Dermis blood vessel endothelial cell (primary cell): ENCODE measurements around the gene UBE2N. TPM values are rescaled to one million over a fixed set of nuclear protein-coding genes. Genes with fewer than 3 reads are reported as not detected.
A peak's percentile ranks its signal among the peaks of the same experiment; 100 is the strongest.
"Not testable (repeated sequence)": the region's sequence is repeated elsewhere in the genome, so short reads cannot be mapped to it uniquely, and the experiment has no call there.

Source experiments
- DNase-seq: peaks from one replicate; pipeline ENCODE4 v3.0.0; 2010
- total RNA-seq: library from RNA; depleted of rRNA; stranded (reverse); fragments of >200 nt; gene quantifications from 2 replicates; pipeline ENCODE4 v1.2.3, GENCODE V29; 2014

The UBE2N gene
- total RNA-seq, 1 donor from 2014 or later: 53.9 TPM

DNA sequence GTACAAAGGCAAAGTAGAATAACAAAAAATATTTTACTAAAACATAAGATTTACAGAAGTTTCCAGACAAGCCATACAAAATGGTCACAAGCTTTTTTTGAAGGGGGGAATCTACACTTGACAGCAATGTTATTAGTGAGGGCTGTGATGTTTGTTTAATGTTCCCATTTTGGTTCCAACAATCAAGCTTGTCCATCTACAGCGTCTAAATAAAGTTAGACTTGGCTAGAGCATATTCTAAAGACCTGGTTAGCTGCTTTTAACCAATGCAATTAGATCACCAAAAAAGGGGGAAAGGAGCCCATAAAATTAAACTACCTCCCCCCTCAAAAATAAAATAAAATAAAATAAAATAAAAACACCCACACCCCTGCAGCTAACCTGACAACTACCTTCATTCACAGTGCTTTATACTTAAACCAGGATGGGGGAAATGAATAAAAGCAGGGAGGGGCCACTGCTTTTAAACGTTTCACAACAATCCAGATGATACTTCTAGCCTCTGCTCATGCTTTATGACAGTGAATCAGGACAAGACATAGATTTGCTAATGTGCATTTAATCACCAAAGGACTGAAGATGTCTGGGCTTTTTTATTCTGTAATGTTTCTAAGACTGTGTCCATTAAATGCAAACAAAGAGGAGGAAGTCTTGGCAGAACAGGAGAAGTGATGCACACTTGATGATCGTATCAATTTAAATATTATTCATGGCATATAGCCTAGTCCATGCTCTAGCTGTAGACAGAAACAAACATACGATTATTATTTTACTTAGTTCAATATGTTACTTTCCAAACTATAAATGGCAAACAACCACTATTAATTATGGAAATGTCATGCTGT is 32.2 kb downstream of the UBE2N start:
- not testable (repeated sequence) for DNase-seq

DNA sequence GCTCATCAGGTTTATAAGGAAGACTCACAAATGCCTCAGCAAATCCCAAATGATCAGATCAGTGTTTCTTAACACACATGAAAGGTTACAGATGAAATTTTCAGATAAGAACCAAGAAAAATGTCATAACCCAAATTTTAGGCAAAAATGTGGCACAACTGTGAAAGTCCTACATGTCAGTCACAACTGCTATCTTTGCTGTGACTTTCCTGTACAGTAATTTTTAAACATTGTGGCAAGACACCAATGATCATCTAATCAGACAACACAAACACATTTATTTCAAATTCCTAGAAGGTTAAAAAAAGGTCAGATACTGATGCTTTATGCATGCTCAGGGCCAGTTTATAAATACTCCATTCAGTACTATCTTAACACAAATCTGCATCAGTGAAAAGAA is 32.9 kb downstream of the UBE2N start:
- DNase-seq: no peak

DNA sequence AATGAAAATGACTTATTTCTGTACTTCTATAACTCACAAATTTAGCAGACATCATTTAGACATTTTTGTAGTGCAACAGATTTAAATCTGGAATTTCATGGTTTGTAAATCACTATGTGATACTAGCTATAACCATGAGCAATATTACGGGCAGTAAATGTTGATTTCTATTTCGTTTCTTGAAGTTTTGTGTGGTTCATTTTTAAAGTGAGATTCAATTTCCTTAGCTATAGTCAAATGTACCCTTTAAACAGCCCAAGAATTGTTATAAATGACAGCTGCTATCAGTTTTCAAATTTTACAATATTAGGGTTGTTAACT is 33.8 kb downstream of the UBE2N start:
- no peak for DNase-seq

DNA sequence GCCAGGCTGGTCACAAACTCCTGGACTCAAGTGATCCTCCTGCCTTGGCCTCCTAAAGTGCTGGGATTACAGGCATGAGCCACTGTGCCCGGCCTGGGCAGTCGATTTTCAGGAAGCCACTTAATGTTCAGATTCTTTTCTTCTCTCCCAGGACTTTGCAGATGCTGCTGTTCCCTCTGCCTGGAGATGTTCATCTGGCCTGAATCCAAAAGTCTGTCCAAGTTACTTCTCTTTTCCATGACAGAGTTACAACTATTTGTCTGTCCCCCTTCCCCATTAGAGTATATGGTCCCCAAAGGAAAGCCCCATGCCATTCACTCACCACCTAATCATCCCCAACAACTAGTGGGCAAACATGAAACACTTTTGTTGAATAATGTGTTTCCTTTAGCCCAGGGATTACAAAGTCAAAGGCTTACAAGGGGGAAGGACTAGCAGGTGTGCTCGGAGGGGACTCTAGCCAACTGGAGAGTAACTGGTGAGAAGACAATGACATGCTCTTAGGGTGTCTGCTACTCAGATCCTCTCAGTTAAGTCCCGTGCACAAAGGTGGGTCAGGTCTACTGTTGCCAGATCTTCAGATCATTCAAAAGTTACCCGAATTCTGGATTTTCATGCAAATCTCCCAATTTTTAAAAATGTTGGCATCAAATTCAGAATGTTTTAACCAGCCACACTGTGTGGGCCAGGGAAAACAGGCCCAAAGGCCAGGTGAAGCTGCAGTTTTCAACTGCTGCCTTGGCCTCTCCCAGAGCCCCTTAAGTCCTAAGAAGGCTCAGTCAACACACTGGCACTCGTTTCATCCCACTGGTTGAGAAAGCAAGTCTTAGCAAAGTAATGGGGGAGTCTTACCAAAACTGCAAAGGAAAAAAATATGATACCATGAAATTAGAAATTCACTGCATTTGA is 34.4 kb downstream of the UBE2N start:
- DNase-seq: no peak

DNA sequence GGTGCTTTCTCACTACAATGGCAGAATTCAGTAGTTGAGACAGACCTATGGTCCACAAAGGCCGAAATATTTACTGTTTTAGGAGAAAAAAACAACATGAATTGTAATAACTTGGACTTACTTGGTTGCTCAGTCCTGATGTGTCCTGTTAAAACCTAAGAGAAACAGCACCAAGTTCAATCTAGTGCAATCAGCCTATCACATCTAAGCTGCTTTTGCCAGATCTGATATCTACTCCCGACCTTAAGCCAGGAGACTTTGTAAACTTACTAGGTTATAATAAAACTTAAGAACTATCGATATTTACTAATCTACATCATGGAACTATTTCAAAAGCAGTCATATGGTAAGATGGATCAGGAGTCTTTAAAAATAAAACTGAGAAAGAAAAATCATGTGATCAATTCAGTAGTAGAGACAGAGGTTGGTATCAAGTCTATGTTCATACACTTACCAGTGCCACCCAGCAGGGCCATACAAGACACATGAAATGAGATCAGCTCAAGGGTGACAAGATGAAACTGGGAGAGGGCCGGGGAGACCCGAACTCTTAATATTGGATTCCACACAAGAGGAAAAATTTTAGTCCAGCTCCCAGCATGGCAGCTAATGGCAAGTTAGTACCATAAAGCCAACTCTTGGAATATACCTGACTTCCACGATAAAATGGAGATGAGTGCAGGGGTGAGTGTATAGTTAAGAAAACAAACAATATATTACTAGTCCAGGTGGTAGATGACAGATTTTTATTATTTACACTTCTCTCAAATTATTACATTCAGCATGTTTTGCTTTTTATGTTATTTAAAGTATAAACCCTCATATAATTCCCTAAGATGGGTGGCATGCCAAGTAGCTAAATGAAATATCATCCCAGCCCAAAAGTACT is 36.5 kb downstream of the UBE2N start:
- no peak for DNase-seq

DNA sequence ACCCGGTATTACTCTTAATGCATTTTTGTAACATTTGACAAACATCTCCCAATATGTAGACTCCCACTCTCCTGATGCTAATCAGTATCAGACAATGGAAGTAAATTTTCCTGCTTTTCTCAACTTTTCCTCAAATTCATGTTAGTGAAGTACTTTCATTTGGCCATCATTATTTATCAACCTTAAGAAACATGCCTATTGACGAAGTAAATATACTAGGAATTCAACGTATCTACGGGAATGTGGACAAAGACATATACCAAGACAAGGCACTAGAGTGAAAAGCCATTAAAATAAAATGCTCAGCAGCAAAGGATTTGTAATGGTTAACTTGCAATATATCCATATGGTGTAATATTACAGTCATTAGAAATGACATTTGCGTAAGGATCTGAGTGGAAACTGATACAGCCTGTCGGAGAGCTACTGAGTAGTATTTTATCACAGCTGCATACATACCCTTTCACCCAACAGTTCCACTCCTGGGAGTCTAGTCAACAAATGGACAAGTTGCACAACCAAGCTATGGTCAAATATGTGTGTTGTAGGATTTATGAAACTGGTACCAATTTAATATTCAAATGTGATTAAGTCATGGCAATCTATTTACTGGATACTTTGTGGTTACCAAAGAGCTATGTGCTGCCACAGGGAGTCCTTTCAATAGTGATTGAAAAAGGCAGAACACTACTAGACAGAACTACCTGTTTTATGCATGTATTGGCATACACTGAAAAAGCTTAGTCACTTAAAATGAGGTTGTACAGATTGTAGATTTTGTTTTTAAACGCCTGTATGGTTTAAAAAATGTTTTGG is 37.6 kb downstream of the UBE2N start:
- DNase-seq: no peak

DNA sequence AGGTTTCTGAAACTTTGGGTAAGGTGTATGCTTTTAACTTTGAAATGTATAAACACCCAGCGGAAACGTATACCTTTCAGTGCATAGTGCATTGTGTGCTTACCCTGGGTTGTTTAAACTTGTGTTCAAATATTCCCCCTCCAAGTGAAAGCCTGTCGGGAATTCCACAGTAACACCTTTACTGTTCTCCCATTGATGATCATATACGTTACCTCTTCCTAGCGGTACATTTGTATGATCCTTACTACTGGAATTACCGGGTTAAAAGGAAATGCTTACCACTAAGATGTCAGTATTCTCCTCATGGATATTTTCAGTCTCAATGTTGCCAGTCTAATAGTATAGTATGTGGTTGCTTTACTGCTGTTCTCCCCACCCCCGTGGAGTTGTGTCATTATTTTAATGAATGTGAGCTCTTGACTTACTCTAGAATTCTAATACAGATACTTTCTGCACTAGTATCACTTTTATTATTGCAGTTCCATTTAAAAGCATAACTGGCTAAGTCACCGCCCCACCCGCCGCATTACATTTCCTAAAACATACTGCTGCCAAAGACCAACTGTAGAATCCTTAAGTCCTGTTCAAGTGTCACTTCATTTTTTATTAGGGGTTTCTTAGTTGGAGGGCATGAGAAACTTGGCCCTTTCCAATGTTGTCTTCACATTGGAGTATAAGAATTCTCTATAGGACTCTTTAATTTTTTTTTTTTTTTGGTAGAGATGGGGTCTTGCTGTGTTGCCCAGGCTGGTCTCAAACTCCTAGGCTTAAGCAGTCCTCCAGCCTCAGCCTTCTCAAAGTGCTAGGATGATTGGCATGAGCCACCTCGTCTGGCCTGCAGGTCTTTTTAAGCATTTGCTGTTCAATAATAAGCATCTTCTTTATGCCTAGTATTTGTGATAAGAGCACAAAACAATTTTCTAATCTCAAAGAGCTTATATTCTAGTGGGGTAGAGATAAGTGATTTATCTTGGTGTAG is 39.1 kb downstream of the UBE2N start:
- no peak for DNase-seq

DNA sequence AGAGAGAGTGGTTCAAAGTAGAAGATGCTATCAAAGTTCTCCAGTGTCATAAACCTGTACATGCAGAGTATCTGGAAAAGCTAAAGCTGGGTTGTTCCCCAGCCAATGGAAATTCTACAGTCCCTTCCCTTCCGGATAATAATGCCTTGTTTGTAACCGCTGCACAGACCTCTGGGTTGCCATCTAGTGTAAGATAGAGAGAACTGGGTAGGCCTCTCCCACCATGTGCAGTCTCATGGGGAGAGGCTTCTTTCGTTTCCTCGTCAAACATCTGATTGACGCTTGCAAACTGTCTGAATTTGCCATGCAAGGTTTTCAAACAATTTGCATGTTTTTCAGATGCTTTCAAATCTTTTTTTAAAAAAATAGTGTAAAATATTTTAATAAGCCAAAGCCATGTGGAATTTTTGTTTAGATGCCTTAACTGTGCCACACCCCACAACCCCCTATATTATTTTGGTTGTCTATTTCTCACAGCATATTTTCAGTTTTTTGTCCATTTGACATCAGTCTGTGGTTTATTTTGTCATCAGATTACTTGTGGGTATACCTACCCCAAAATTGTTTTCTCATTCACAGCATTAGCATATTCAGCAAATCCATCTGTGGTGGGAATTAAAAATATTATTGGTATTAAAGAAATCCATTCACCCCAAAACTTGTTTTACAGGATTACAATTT is 42.4 kb downstream of the UBE2N start:
- not testable (repeated sequence) for DNase-seq

DNA sequence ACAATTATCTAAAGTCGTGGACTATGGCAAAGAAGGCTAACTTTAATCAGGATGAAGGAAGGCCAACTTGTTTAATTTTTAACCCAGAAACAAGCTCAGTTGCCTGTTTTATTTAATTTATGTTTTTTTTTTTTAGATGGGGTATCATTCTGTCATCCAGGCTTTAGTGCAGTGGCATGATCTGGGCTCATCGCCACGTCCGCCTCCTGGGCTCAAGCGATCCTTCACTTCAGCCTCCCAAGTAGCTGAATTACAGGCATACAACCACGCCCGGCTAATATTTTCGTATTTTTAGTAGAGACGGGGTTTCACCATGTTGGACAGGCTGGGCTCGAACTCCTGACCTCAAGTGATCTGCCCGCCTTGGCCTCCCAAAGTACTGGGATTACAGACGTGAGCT is 44.3 kb downstream of the UBE2N start:
- DNase-seq: no peak

DNA sequence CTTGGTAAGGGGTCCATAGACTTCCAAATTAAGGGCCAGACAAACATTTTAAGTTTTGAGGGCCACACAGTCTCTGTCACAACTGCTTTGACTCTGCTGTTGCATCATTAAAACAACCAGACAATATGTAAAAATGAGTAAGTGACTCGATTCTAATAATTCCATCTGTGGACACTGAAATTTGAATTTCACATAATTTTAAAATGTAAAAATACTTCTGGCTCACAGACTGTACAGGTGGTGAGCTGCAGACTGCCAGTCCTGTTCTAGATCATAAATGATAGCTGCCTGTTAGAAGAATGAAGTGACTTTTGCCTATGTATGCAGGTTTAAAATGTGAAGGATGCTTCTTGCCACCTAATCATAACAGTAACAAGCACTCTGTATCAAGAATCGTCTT is 48.3 kb downstream of the UBE2N start:
- DNase-seq: no peak

DNA sequence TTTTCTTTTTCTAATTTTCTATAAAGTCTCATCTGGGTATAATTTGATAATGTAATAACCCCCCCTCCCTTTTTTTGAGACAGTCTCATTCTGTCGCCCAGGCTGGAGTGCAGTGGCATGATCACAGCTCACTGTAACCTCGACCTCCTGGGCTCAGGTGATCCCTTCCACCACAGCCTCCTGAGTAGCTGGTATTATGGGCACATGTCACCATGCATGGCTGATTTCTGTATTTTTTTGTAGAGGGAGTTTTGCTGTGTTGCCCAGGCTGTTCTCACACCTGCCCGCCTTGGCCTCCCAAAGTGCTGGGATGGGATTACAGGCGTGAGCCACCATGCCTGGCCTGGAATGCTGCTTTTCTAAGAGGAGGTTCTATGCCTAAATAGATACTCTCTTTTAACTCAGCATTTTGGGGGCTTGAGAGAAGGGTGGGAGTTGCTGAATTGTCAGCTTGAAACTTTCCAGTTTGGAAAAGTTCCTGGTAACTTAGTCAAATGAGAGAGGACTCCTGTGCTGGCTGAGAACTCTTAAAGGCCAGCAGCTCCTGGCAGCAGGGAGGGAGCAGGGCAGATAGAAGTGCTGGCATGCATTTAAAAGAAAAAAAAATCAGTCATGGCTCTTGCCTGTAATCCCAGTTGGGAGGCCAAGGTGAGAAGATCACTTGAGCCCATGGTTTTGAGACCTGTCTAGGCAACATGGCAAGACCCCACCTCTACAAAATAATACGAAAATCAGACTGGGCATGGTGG is 51.0 kb downstream of the UBE2N start:
- DNase-seq: no peak

DNA sequence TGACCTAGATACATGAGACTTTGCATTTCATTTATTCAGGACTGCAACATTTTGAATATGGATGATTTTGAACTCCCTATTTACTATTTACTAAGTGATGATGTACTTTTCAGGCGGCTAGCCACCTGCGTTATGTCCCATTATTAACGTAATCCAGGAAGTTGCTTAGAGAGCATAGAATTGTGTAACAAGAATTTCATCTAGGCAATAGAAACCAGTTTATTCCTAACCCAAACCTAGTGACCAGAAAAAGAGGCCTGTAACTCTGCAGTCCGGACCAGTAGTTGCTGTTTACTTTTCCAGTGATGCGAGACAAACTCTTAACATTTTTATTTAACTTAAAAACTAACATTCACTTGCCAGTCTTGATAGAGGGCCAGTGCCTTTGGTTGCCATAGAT is 51.7 kb downstream of the UBE2N start:
- no peak for DNase-seq

DNA sequence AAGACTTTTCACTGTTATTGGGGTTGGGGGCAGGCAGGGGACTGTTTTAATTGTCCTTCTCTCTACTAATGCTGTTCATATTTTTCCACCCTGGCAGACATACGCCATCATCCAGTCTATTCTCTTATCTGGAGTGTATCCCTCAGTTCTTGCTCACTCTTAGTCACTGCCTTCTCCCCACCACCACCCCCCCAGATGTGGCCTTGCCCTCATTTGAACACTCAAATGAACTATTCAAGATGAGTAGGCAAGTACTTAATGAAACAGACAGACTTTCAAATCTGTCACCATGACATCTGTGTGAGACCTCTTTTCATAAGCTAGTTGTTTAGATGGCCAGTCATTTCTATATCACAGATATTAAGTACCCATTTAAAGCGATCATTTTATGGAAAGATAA is 54.0 kb downstream of the UBE2N start:
- DNase-seq: no peak

DNA sequence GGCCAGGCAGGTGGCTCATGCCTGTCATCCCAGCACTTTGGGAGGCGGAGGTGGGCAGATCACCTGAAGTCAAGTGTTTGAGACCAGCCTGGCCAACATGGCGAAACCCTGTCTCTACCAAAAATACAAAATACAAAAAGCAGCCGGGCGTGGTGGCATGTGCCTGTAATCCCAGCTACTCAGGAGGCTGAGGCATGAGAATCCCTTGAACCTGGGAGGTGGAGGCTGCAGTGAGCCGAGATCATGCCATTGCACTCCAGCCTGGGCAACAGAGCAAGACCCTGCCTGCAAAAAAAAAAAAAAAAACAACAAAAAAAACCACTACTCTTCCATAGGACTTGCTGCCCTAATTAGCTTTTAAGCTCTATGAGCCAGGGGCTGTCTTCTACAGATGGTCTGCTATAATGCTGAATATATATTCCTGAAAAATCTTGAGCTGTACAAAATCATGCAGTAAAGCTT is 59.7 kb downstream of the UBE2N start:
- DNase-seq: not testable (repeated sequence)

DNA sequence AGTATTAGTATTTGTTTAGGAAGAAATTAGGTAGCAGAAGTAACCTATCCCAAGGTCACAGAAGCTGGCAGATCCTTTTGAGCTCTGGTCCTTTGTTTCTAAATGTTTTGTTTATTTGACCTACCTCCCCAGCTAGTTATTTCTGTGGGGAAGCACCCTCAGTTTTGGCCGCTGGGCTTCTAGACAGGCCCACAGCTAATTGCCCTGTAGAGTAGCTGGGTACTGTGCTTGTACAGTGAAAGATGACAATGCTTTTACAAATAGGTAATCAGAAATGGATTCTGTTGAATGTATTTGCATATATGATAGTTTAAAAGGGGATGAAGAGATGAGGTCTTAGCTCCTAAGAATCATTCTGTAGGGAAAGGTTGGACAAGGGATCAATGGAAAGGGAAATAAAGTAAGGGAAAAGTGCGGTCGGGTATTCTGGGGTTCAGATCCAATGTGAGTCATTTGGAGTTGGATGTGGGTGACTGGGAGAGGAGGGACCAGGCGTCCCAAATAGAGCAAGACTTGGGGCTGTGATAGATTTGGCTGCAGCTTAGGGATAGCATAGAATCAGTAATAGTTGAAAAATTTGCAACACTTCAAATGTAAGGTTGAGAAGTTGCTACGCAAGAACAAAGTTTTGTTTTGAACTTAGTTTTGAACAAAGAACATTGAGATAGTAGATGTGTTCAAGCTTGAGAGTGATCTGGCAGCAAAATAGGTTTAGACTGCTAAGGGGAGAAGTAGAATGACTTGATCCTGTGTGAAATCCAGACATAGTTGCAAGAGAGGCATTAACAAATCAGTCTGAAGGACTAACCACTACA is 60.4 kb downstream of the UBE2N start:
- DNase-seq: peak; percentile 29

DNA sequence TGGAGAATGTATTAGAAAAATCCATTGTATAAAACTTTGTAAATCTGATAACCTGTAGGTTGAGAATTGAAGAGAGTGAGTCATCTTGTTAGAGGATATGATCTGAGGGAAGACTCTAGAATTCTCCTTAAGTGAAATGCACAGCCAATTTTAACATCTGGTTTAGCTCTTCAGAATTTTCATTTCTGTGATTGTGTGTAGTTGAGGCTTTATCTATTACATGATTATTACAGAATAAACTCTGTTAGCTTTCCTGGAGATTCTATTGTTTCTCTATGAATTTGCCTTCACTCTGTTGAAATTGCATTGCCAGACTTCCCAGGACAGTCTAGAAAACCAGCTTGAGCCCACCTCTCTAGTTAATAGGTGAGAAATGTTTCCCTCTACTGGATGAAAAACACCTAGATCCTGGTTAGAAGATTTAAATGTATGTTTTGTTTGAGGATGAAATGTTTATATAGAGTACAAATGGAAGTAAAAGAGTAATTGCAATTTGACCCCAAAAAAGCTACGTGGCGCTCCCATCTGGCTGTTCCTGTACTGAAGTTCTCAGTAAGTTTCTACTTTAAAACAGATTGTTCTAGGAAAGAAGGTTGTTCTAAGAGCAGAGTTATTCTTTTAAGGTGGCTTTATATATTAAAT is 61.1 kb downstream of the UBE2N start:
- peak; percentile 64 for DNase-seq

DNA sequence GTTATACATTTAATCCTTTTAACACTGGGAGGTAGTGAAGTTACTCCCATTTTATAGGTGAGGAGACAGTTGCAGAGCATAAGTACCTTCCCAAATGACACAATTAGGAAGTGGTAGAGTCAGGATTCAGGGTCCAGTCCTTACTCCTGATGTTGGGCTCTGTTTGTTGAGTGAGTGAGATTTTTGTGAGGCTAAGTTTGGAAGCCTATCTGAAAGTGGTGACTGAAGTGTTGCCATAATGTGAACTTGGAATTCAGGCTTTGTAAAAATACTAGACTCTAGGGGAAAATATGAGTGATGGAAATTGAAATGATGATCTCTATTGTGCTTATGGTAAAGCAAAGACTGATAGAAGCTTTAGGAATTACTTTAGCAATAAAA is 61.8 kb downstream of the UBE2N start:
- no peak for DNase-seq
